GM21367 (cell line): ENCODE results near the gene ATP8A2.
"Not testable (repeated sequence)": the region's sequence is repeated elsewhere in the genome, so short reads cannot be mapped to it uniquely, and the experiment has no call there.

Experiments used
- ATAC-seq: cut with Tn5 transposase; IDR thresholded peaks from one replicate; pipeline ENCODE4 v1.9.1; 2021; ENCODE audit not compliant: unreplicated experiment

ATP8A2 gene

GRCh38 chr13:25795277-25795676 lies 423.5 kb downstream of the ATP8A2 start:
- no peak for ATAC-seq

GRCh38 chr13:25796474-25796873 lies 424.7 kb downstream of the ATP8A2 start:
- no peak for ATAC-seq

- ATAC-seq = no peak
Measured at GRCh38 chr13:25798998-25799397, 427.2 kb downstream of the ATP8A2 start.

GRCh38 chr13:25800523-25800922 lies 428.7 kb downstream of the ATP8A2 start:
- no peak for ATAC-seq

GRCh38 chr13:25802579-25802978 lies 430.8 kb downstream of the ATP8A2 start:
- no peak for ATAC-seq

GRCh38 chr13:25803641-25804040 lies 431.9 kb downstream of the ATP8A2 start:
- no peak for ATAC-seq

GRCh38 chr13:25806264-25806974 lies 434.6 kb downstream of the ATP8A2 start:
- ATAC-seq = no peak

- ATAC-seq = no peak
Measured at GRCh38 chr13:25807562-25807961, 435.8 kb downstream of the ATP8A2 start.

GRCh38 chr13:25811506-25811905 lies 439.7 kb downstream of the ATP8A2 start:
- ATAC-seq = no peak

- no peak for ATAC-seq
Measured at GRCh38 chr13:25816239-25816638, 444.5 kb downstream of the ATP8A2 start.

- ATAC-seq = no peak
Measured at GRCh38 chr13:25819856-25820530, 448.2 kb downstream of the ATP8A2 start.

- ATAC-seq = no peak
Measured at GRCh38 chr13:25821776-25822175, 450.0 kb downstream of the ATP8A2 start.

GRCh38 chr13:25827221-25827620 lies 455.4 kb downstream of the ATP8A2 start:
- ATAC-seq = not testable (repeated sequence)

- no peak for ATAC-seq
Measured at GRCh38 chr13:25827831-25828465, 456.2 kb downstream of the ATP8A2 start.

GRCh38 chr13:25833761-25834160 lies 462.0 kb downstream of the ATP8A2 start:
- ATAC-seq = no peak

- no peak for ATAC-seq
Measured at GRCh38 chr13:25836574-25837336, 465.0 kb downstream of the ATP8A2 start.

- ATAC-seq = no peak
Measured at GRCh38 chr13:25839371-25839770, 467.6 kb downstream of the ATP8A2 start.

- no peak for ATAC-seq
Measured at GRCh38 chr13:25840261-25840660, 468.5 kb downstream of the ATP8A2 start.

- no peak for ATAC-seq
Measured at GRCh38 chr13:25840931-25841330, 469.2 kb downstream of the ATP8A2 start.

GRCh38 chr13:25843692-25844091 lies 471.9 kb downstream of the ATP8A2 start:
- no peak for ATAC-seq
